Transverse colon (tissue), 3 donors: ENCODE results near the gene GASK1A.

ENCODE experiments used
- POLR2A ChIP-seq: fragments of 450-650 bp; IDR thresholded peaks from one replicate; pipeline ENCODE4 v1.6.1; 2016; ENCODE audit warnings: antibody characterized with exemption, mild to moderate bottlenecking, moderate library complexity
- TF ChIP-seq, protein P1 (sequence below), 5 experiments: fragments of 200-600 bp in 3 of 5; fragments of 450-650 bp in 2 of 5; sonication (generic) in 3 of 5; IDR thresholded peaks; 1 replicate in 2 of 5; 2 replicates in 3 of 5; pipeline ENCODE4 v1.5.1; 2016 to 2017; ENCODE audit warnings: antibody characterized with exemption in 5 of 5, inconsistent platforms in 3 of 5, mild to moderate bottlenecking in 2 of 5, moderate library complexity in 1 of 5

DNA sequence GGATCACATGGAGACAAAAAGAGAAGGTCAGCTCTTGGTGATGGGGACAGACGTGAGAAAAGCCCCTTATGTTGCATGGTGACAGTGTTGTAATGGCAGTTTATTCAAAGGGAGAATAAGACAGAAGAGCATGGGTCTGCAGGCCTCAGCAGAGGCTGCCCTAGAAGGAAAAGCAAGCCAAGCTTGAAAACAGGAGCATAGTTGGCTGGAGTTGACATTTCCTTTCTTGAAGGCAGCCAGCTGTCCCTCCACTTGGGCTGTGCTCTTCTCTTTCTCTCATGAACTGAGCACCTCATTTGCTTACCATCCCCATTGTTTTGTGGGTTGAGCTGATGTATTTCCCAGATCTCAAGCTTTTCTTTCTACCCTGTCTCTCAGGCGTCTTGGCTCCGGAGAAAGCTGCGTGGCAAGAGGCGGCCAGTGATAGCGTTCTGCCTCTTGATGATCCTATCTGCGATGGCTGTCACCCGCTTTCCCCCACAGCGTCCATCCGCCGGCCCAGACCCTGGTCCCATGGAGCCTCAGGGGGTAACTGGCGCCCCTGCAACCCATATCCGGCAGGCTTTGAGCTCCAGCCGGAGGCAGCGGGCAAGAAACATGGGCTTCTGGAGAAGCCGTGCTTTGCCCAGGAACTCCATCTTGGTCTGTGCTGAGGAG is 52.9 kb downstream of the GASK1A start:
- TF ChIP-seq, protein P1, sequence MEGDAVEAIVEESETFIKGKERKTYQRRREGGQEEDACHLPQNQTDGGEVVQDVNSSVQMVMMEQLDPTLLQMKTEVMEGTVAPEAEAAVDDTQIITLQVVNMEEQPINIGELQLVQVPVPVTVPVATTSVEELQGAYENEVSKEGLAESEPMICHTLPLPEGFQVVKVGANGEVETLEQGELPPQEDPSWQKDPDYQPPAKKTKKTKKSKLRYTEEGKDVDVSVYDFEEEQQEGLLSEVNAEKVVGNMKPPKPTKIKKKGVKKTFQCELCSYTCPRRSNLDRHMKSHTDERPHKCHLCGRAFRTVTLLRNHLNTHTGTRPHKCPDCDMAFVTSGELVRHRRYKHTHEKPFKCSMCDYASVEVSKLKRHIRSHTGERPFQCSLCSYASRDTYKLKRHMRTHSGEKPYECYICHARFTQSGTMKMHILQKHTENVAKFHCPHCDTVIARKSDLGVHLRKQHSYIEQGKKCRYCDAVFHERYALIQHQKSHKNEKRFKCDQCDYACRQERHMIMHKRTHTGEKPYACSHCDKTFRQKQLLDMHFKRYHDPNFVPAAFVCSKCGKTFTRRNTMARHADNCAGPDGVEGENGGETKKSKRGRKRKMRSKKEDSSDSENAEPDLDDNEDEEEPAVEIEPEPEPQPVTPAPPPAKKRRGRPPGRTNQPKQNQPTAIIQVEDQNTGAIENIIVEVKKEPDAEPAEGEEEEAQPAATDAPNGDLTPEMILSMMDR (IDR thresholded peaks at IDR 0.05) = no peak
- no peak for TF ChIP-seq POLR2A
